Fibroblast of lung (primary cell): Measurements from ENCODE around the gene EPHA5. TPM values are rescaled to one million over a fixed set of nuclear protein-coding genes. Genes with fewer than 3 reads are reported as not detected.

Source experiments
- DNase-seq, 2 donors: peaks; one replicate each; pipeline versions ENCODE4 v3.0.0 to v3.0.0-alpha.2; 2010; ENCODE audit warnings: low read depth in 2 of 2
- H2AFZ ChIP-seq: 2 replicates; pipeline ENCODE4 v1.5.1; 2012; ENCODE audit warnings: low read length, control low read depth, inconsistent platforms
- H3K27ac ChIP-seq: 2 replicates; pipeline ENCODE4 v1.5.1; 2011; ENCODE audit warnings: low read length, control low read depth; ENCODE audit not compliant: insufficient read depth
- H3K27me3 ChIP-seq: 2 replicates; pipeline ENCODE4 v1.5.1; 2011; ENCODE audit warnings: mild to moderate bottlenecking, low read length; ENCODE audit not compliant: control insufficient read depth, insufficient read depth
- H3K36me3 ChIP-seq: 2 replicates; pipeline ENCODE4 v1.5.1; 2011; ENCODE audit warnings: low read length; ENCODE audit not compliant: control insufficient read depth, insufficient read depth
- H3K4me1 ChIP-seq: 2 replicates; pipeline ENCODE4 v1.5.1; 2011; ENCODE audit warnings: low read length; ENCODE audit not compliant: control insufficient read depth, insufficient read depth; ENCODE audit errors: extremely low read depth
- H3K4me2 ChIP-seq: 2 replicates; pipeline ENCODE4 v1.5.1; 2011; ENCODE audit warnings: low read length, control low read depth; ENCODE audit not compliant: insufficient read depth; ENCODE audit errors: extremely low read depth
- H3K4me3 ChIP-seq, 4 experiments: fragments of 200-600 bp in 1 of 4; sonication (generic) in 1 of 4; replicated peaks in 1 of 4; 2 replicates each; pipeline ENCODE4 v1.5.1; 2011 to 2016; ENCODE audit warnings: low read length in 4 of 4, low read depth in 3 of 4, mild to moderate bottlenecking in 3 of 4, control low read depth in 2 of 4, inconsistent platforms in 1 of 4, mixed read lengths in 1 of 4; ENCODE audit not compliant: insufficient read depth in 1 of 4; ENCODE audit errors: control extremely low read depth in 1 of 4
- H3K79me2 ChIP-seq: 2 replicates; pipeline ENCODE4 v1.5.1; 2012; ENCODE audit warnings: mild to moderate bottlenecking, low read length, inconsistent platforms; ENCODE audit not compliant: control insufficient read depth, insufficient read depth
- H3K9ac ChIP-seq: 2 replicates; pipeline ENCODE4 v1.5.1; 2011; ENCODE audit warnings: mild to moderate bottlenecking, low read length, control low read depth; ENCODE audit not compliant: insufficient read depth
- H3K9me3 ChIP-seq: 2 replicates; pipeline ENCODE4 v1.5.1; 2012; ENCODE audit warnings: low read depth, low read length; ENCODE audit not compliant: control insufficient read depth, insufficient read depth
- H4K20me1 ChIP-seq: 2 replicates; pipeline ENCODE4 v1.5.1; 2011; ENCODE audit warnings: low read length; ENCODE audit not compliant: control insufficient read depth, insufficient read depth; ENCODE audit errors: extremely low read depth
- CTCF ChIP-seq, 2 donors: IDR thresholded peaks in 1 of 2; conservative IDR thresholded peaks in 1 of 2; 1 replicate in 1 of 2; 2 replicates in 1 of 2; pipeline ENCODE4 v1.5.1; 2011 to 2012; ENCODE audit warnings: low read length in 2 of 2, control low read depth in 1 of 2, inconsistent platforms in 1 of 2, low read depth in 1 of 2, mild to moderate bottlenecking in 1 of 2
- EZH2 ChIP-seq: IDR thresholded peaks from 2 replicates; pipeline ENCODE4 v1.5.1; 2012; ENCODE audit warnings: low read length, control low read depth, mild to moderate bottlenecking; ENCODE audit errors: missing control alignments
- polyA plus RNA-seq, 2 donors: library from polyadenylated mRNA; depleted of rRNA in 1 of 2; stranded (reverse) in 1 of 2; unstranded in 1 of 2; fragments of >200 nt; gene quantifications; 2 replicates each; pipeline ENCODE4 v1.2.1, GENCODE V29; 2011 to 2012; ENCODE audit warnings: missing spikeins in 1 of 2
- total RNA-seq: library from RNA; depleted of rRNA; stranded (reverse); fragments of >200 nt; gene quantifications from 2 replicates; pipeline ENCODE4 v1.2.1, GENCODE V29; 2014

The EPHA5 gene
- total and polyA plus RNA-seq, 2 donors (not counting 1 experiment from before 2014, with no cell fraction given): under 0.01 to 0.16 TPM

DNA sequence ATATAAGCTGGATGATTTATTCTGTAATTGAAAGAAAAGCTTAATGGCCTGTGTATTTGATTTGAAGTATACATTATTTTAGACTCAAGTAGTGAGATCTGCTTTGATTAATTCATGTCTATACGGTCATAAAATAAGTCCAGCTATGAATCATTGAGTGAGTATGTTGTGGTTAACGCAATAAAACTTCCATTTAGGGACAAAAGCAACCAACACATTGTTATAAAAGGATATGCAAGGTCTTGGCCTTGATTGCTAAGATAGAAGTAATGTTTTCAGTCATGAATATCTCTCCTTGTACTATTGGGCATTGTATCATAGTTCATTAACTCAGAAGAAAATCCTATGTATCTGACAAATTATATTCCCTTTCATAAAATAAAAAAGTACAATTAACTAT is 162.1 kb downstream of the EPHA5 start:
- TF ChIP-seq EZH2 (no peak), CTCF (conservative IDR thresholded peaks at IDR 0.05 in 1 of 2, IDR thresholded peaks at IDR 0.05 in 1 of 2; ENCODE audit: low read depth in 1 of 2, low read length in 2 of 2) (no peak)
- H3K27ac ChIP-seq: no peak overlapping the region
- H3K4me3 ChIP-seq: no peak overlapping the region
- no peak overlapping the region for H2AFZ ChIP-seq
- H3K79me2 ChIP-seq: no peaks in the 10 kb centered on the region
- H3K4me2 ChIP-seq: no peak overlapping the region
- no peaks in the 10 kb centered on the region for H4K20me1 ChIP-seq
- H3K36me3 ChIP-seq: no peaks in the 10 kb centered on the region
- DNase-seq: peak; percentile 4 to 96
- H3K4me1 ChIP-seq: no peaks in the 10 kb centered on the region
- H3K9ac ChIP-seq: no peak overlapping the region
- no peaks in the 10 kb centered on the region for H3K27me3 ChIP-seq
- H3K9me3 ChIP-seq: no peaks in the 10 kb centered on the region

GRCh38 chr4:65502131-65502701 is 168.1 kb downstream of the EPHA5 start:
- H4K20me1 ChIP-seq: no peaks in the 10 kb centered on the region
- no peak overlapping the region for H3K4me2 ChIP-seq
- H2AFZ ChIP-seq: no peak overlapping the region

GRCh38 chr4:65498606-65499005 is 171.7 kb downstream of the EPHA5 start:
- no peak overlapping the region for H3K4me2 ChIP-seq
- no peaks in the 10 kb centered on the region for H3K36me3 ChIP-seq
- no peaks in the 10 kb centered on the region for H4K20me1 ChIP-seq
- no peak overlapping the region for H3K9ac ChIP-seq
- H3K9me3 ChIP-seq: no peaks in the 10 kb centered on the region
- TF ChIP-seq EZH2 (no peak), CTCF (conservative IDR thresholded peaks at IDR 0.05 in 1 of 2, IDR thresholded peaks at IDR 0.05 in 1 of 2; ENCODE audit: low read depth in 1 of 2, low read length in 2 of 2) (no peak)
- DNase-seq: peak in 1 of 2 donors; percentile 30
- H3K27ac ChIP-seq: no peak overlapping the region
- no peaks in the 10 kb centered on the region for H3K4me1 ChIP-seq
- no peaks in the 10 kb centered on the region for H3K27me3 ChIP-seq
- H3K79me2 ChIP-seq: no peaks in the 10 kb centered on the region
- no peak overlapping the region for H3K4me3 ChIP-seq
- H2AFZ ChIP-seq: no peak overlapping the region

More at GRCh38 chr4:65502131-65502701, 168.1 kb downstream of the EPHA5 start:
- Histone ChIP-seq H3K9me3 (no peaks in the 10 kb centered on the region), H3K9ac (no peak overlapping the region), H3K4me1 (no peaks in the 10 kb centered on the region), H3K27ac (no peak overlapping the region), H3K4me3 (no peak overlapping the region), H3K36me3 (no peaks in the 10 kb centered on the region), H3K79me2 (no peaks in the 10 kb centered on the region), H3K27me3 (no peaks in the 10 kb centered on the region)
- TF ChIP-seq CTCF (conservative IDR thresholded peaks at IDR 0.05 in 1 of 2, IDR thresholded peaks at IDR 0.05 in 1 of 2; ENCODE audit: low read depth in 1 of 2, low read length in 2 of 2) (no peak), EZH2 (no peak)
- DNase-seq: peak in 1 of 2 donors; percentile 92
